Trophoblast cell (in vitro differentiated cells and primary cell): ENCODE results near the gene NEMP1.

Experiments
- DNase-seq, 2 donors: peaks; one replicate each; pipeline ENCODE4 v3.0.0-alpha.2; 2016
- H2AFZ ChIP-seq: 2 replicates; pipeline ENCODE4 v1.6.1; 2013; ENCODE audit warnings: low read length, moderate library complexity, mild to moderate bottlenecking; ENCODE audit not compliant: insufficient read depth, poor library complexity
- H2AK5ac ChIP-seq: 2 replicates; pipeline ENCODE4 v1.6.1; 2013; ENCODE audit warnings: mild to moderate bottlenecking, low read length
- H2BK120ac ChIP-seq: 2 replicates; pipeline ENCODE4 v1.6.1; 2013; ENCODE audit warnings: low read length, mild to moderate bottlenecking, moderate library complexity; ENCODE audit not compliant: insufficient read depth, poor library complexity
- H2BK12ac ChIP-seq: 2 replicates; pipeline ENCODE4 v1.6.1; 2013; ENCODE audit warnings: mild to moderate bottlenecking, low read length, moderate library complexity
- H2BK5ac ChIP-seq: 2 replicates; pipeline ENCODE4 v1.6.1; 2013; ENCODE audit warnings: low read length, low read depth, moderate library complexity, mild to moderate bottlenecking; ENCODE audit not compliant: poor library complexity
- H3K14ac ChIP-seq: 2 replicates; pipeline ENCODE4 v1.6.1; 2013; ENCODE audit warnings: mild to moderate bottlenecking, low read length
- H3K18ac ChIP-seq: 2 replicates; pipeline ENCODE4 v1.6.1; 2013; ENCODE audit warnings: mild to moderate bottlenecking, low read length
- H3K23ac ChIP-seq: 2 replicates; pipeline ENCODE4 v1.6.1; 2013; ENCODE audit warnings: low read length
- H3K27ac ChIP-seq: 2 replicates; pipeline ENCODE4 v1.5.1; 2013; ENCODE audit warnings: low read depth, mild to moderate bottlenecking, inconsistent platforms, low read length, moderate library complexity
- H3K27me3 ChIP-seq: 2 replicates; pipeline ENCODE4 v1.6.1; 2013; ENCODE audit warnings: inconsistent platforms, mild to moderate bottlenecking, low read length, moderate library complexity; ENCODE audit not compliant: insufficient read depth
- H3K36me3 ChIP-seq, 2 experiments: 1 replicate in 1 of 2; 2 replicates in 1 of 2; pipeline ENCODE4 v1.6.1; 2013; ENCODE audit warnings: low read length in 2 of 2, mild to moderate bottlenecking in 2 of 2, moderate library complexity in 1 of 2; ENCODE audit not compliant: insufficient read depth in 2 of 2, control insufficient read depth in 1 of 2
- H3K4ac ChIP-seq: 2 replicates; pipeline ENCODE4 v1.6.1; 2013; ENCODE audit warnings: low read depth, mild to moderate bottlenecking, low read length, moderate library complexity
- H3K4me1 ChIP-seq, 2 experiments: 1 replicate in 1 of 2; 2 replicates in 1 of 2; pipeline ENCODE4 v1.6.1; 2013; ENCODE audit warnings: low read length in 2 of 2, mild to moderate bottlenecking in 2 of 2, moderate library complexity in 1 of 2; ENCODE audit not compliant: insufficient read depth in 2 of 2, control insufficient read depth in 1 of 2
- H3K4me2 ChIP-seq: 2 replicates; pipeline ENCODE4 v1.6.1; 2013; ENCODE audit warnings: inconsistent platforms, mild to moderate bottlenecking, low read length, moderate library complexity
- H3K4me3 ChIP-seq: 2 replicates; pipeline ENCODE4 v1.5.1; 2013; ENCODE audit warnings: mild to moderate bottlenecking, low read depth, low read length, inconsistent platforms
- H3K79me1 ChIP-seq: one replicate; pipeline ENCODE4 v1.6.1; 2013; ENCODE audit warnings: low read length
- H3K79me2 ChIP-seq: 2 replicates; pipeline ENCODE4 v1.6.1; 2013; ENCODE audit warnings: low read length, mild to moderate bottlenecking; ENCODE audit not compliant: control insufficient read depth, insufficient read depth, poor library complexity
- H3K9ac ChIP-seq: 2 replicates; pipeline ENCODE4 v1.6.1; 2013; ENCODE audit warnings: mild to moderate bottlenecking, low read length
- H3K9me3 ChIP-seq: 2 replicates; pipeline ENCODE4 v1.6.1; 2013; ENCODE audit warnings: low read depth, mild to moderate bottlenecking, control low read depth, inconsistent platforms, low read length; ENCODE audit not compliant: insufficient read depth
- H4K12ac ChIP-seq: 2 replicates; pipeline ENCODE4 v1.6.1; 2013; ENCODE audit warnings: low read depth, mild to moderate bottlenecking, low read length, moderate library complexity
- H4K8ac ChIP-seq: 2 replicates; pipeline ENCODE4 v1.6.1; 2013; ENCODE audit warnings: low read depth, mild to moderate bottlenecking, low read length, moderate library complexity
- H4K91ac ChIP-seq: one replicate; pipeline ENCODE4 v1.6.1; 2013; ENCODE audit warnings: low read depth, mild to moderate bottlenecking, low read length, moderate library complexity
- WGBS: extraction: QIAGEN DNeasy Blood & Tissue Kit; methylation state at CpG from one replicate; pipeline ENCODE4 v1.1.7; 2013; ENCODE audit warnings: missing lambda C conversion rate; ENCODE audit not compliant: insufficient read length, insufficient coverage; ENCODE audit errors: extremely low coverage; 5-methylcytosine and 5-hydroxymethylcytosine counted together

The NEMP1 gene

DNA sequence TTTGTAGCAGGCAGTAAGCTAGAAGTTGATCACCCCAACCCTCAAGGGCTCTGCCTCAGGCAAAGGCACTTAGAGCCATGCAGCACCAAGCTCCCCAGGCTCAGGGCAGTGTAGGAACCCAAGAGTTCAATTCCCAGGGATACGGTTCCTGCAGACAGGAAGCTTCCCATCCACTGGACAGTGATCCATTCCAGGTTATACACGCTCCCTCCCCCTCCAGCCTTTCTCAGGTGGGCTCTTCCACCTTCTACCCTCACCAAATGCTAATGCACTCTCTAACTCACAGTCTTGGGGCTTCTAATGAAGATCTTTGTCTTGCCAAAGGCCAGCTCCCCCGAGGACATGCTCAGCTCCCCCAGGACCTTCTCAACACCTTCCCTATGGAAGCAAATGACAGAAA lies 41.3 kb downstream of the NEMP1 start:
- no peak overlapping the region for H3K14ac ChIP-seq
- H3K79me2 ChIP-seq: no peaks in the 10 kb centered on the region
- H2BK5ac ChIP-seq: no peak overlapping the region
- no peak overlapping the region for H3K4me2 ChIP-seq
- H3K27ac ChIP-seq: no peak overlapping the region
- DNase-seq: no peak
- no peaks in the 10 kb centered on the region for H3K27me3 ChIP-seq
- no peak overlapping the region for H2BK12ac ChIP-seq
- no peak overlapping the region for H4K8ac ChIP-seq
- WGBS: no CpG with 5 or more reads among the region's 3 CpGs
- H3K4ac ChIP-seq: no peak overlapping the region
- no peak overlapping the region for H3K9ac ChIP-seq
- H3K36me3 ChIP-seq: no peaks in the 10 kb centered on the region
- H3K4me1 ChIP-seq: peaks cover 0 to 3% of the 10 kb centered on the region in 2 experiments
- no peak overlapping the region for H2BK120ac ChIP-seq
- H2AK5ac ChIP-seq: no peak overlapping the region
- no peak overlapping the region for H4K91ac ChIP-seq
- no peaks in the 10 kb centered on the region for H3K79me1 ChIP-seq
- H3K23ac ChIP-seq: no peak overlapping the region
- no peak overlapping the region for H2AFZ ChIP-seq
- H4K12ac ChIP-seq: no peak overlapping the region
- no peak overlapping the region for H3K4me3 ChIP-seq
- peaks cover 1% of the 10 kb centered on the region for H3K9me3 ChIP-seq
- no peak overlapping the region for H3K18ac ChIP-seq

DNA sequence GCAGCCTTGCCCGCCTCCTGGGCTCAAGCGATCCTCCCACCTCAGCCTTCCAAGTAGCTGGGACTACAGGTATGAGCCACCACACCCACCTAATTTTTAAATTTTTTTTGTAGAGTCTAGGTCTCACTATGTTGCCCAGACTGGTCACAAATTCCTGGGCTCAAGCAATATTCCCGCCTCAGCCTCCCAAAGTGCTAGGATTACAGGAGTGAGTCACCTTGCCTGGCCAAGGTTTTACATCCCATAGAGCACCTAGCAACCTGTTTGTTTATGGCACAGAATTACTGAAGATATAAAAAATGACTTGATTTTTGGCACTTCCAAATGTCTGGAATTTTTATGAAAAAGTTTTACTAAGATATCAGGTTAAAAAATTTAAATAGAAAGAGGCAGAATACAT lies 45.2 kb downstream of the NEMP1 start:
- Histone ChIP-seq H4K91ac (no peak overlapping the region), H2AFZ (no peak overlapping the region), H3K18ac (no peak overlapping the region), H3K36me3 (no peaks in the 10 kb centered on the region), H4K8ac (no peak overlapping the region), H3K23ac (no peak overlapping the region), H3K4ac (no peak overlapping the region), H4K12ac (no peak overlapping the region), H3K4me1 (peaks cover 0 to 3% of the 10 kb centered on the region in 2 experiments), H3K79me2 (no peaks in the 10 kb centered on the region), H3K4me3 (no peak overlapping the region), H2AK5ac (no peak overlapping the region), H3K14ac (no peak overlapping the region), H3K4me2 (no peak overlapping the region), H3K9me3 (peaks cover 1% of the 10 kb centered on the region), H3K79me1 (peaks cover 1% of the 10 kb centered on the region), H3K9ac (no peak overlapping the region), H2BK12ac (no peak overlapping the region), H3K27ac (no peak overlapping the region), H3K27me3 (no peaks in the 10 kb centered on the region), H2BK5ac (no peak overlapping the region), H2BK120ac (no peak overlapping the region)
- WGBS: no CpG with 5 or more reads among the region's 3 CpGs
- DNase-seq: peak in 1 of 2 donors; percentile 34

DNA sequence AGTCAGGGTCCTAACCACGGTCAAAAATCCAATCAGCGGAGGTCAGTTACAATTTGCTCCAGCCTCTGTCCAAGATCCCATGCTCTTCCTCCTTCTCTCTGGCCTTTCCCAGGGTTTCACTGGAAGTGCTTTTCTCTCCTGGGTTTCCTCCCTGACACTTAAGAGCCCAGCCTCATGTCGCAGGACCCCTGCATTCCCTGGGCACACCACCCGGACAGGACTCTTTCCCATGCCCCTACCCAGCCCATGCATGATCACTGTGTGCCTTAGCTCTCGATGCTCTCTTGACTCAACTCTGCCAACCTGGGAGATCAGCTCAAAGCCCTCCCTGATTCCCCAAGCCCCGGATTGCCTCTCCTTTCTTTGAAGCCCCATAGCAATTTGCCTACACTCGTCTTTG lies 46.8 kb downstream of the NEMP1 start:
- no peak overlapping the region for H2AFZ ChIP-seq
- no peak overlapping the region for H3K14ac ChIP-seq
- peaks cover under 1% of the 10 kb centered on the region for H3K9me3 ChIP-seq
- peaks cover 1% of the 10 kb centered on the region for H3K79me1 ChIP-seq
- no peak overlapping the region for H4K8ac ChIP-seq
- no peaks in the 10 kb centered on the region for H3K79me2 ChIP-seq
- H2BK120ac ChIP-seq: no peak overlapping the region
- H4K12ac ChIP-seq: no peak overlapping the region
- no peak for DNase-seq
- H2BK5ac ChIP-seq: no peak overlapping the region
- no peak overlapping the region for H3K4ac ChIP-seq
- H3K23ac ChIP-seq: no peak overlapping the region
- no peak overlapping the region for H3K4me3 ChIP-seq
- no peak overlapping the region for H3K9ac ChIP-seq
- peak overlapping the region; percentile 48 for H4K91ac ChIP-seq
- H3K18ac ChIP-seq: no peak overlapping the region
- H3K27ac ChIP-seq: no peak overlapping the region
- H3K4me1 ChIP-seq: peaks cover 0 to 3% of the 10 kb centered on the region in 2 experiments
- WGBS: no CpG with 5 or more reads among the region's 7 CpGs
- H2BK12ac ChIP-seq: peak overlapping the region; percentile 77
- no peak overlapping the region for H3K4me2 ChIP-seq
- no peaks in the 10 kb centered on the region for H3K36me3 ChIP-seq
- no peak overlapping the region for H2AK5ac ChIP-seq
- no peaks in the 10 kb centered on the region for H3K27me3 ChIP-seq

DNA sequence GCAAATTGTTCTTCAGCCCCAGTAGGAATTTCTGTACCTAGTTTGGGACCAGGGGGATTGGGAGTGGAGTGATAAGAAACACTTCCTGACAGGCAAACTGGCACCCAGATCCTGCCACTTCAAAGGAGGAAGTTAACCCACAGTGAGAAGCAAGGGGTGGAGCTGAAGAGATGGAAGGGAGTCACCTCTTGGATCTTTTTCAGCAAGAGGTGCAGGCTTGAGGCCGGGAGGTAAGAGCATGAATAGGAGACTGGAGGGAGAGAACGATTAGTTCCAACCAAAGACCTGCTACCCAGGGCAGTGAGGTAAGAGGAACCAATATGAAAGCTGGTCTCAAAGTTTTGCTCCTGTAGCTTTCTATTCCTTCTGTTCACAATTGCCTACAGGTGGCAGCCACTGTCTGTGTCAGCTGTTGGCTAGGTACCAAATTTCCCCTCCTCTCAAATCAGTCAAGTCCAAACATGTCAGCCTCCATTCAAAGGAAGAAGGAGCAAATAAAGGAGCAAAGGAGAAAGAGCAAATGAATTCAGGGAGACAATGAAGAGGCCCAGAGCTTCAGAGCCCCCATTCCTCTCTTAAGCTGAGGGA lies 47.4 kb downstream of the NEMP1 start:
- Histone ChIP-seq H3K4ac (no peak overlapping the region), H3K18ac (no peak overlapping the region), H3K4me3 (no peak overlapping the region), H3K79me1 (peaks cover 1% of the 10 kb centered on the region), H3K9me3 (no peaks in the 10 kb centered on the region), H2BK5ac (no peak overlapping the region), H2BK12ac (no peak overlapping the region), H2BK120ac (no peak overlapping the region), H4K12ac (no peak overlapping the region), H2AK5ac (no peak overlapping the region), H3K27me3 (no peaks in the 10 kb centered on the region), H3K36me3 (no peaks in the 10 kb centered on the region), H3K14ac (no peak overlapping the region), H3K79me2 (no peaks in the 10 kb centered on the region), H3K4me1 (peaks cover 0 to 3% of the 10 kb centered on the region in 2 experiments), H3K23ac (no peak overlapping the region), H3K4me2 (no peak overlapping the region), H4K91ac (peak overlapping the region; percentile 48), H3K27ac (no peak overlapping the region), H4K8ac (no peak overlapping the region), H2AFZ (no peak overlapping the region), H3K9ac (no peak overlapping the region)
- no CpG with 5 or more reads among the region's 2 CpGs for WGBS
- DNase-seq: no peak
